Smooth muscle cell (in vitro differentiated cells): Measurements from ENCODE around the gene OSM. TPM values are rescaled to one million over a fixed set of nuclear protein-coding genes. Genes with fewer than 3 reads are reported as not detected.

Experiments used
- DNase-seq: peaks from one replicate; lab custom pipeline; 2025; ENCODE audit not compliant: unreplicated experiment; lab: John Stamatoyannopoulos, UW
- H2AFZ ChIP-seq: fragments of 200-600 bp; sonication (generic); 2 replicates; pipeline ENCODE4 v1.6.0; 2016; ENCODE audit warnings: antibody characterized with exemption, low read depth, mild to moderate bottlenecking
- H3F3A ChIP-seq: fragments of 200-600 bp; sonication (generic); 2 replicates; pipeline ENCODE4 v1.6.0; 2017; ENCODE audit warnings: antibody characterized with exemption, low read depth
- H3K27ac ChIP-seq: fragments of 200-600 bp; sonication (generic); 2 replicates; pipeline ENCODE4 v1.5.1; 2016; ENCODE audit warnings: low read depth, mild to moderate bottlenecking
- H3K27me3 ChIP-seq: fragments of 200-600 bp; sonication (generic); 2 replicates; pipeline ENCODE4 v1.6.1; 2016; ENCODE audit warnings: low read depth, mild to moderate bottlenecking
- H3K36me3 ChIP-seq: fragments of 200-600 bp; sonication (generic); 2 replicates; pipeline ENCODE4 v1.5.1; 2016; ENCODE audit warnings: low read depth
- H3K4me1 ChIP-seq: fragments of 200-600 bp; sonication (generic); 2 replicates; pipeline ENCODE4 v1.5.1; 2016; ENCODE audit warnings: low read depth
- H3K4me2 ChIP-seq: fragments of 200-600 bp; sonication (generic); 2 replicates; pipeline ENCODE4 v1.6.0; 2016; ENCODE audit warnings: mild to moderate bottlenecking
- H3K4me3 ChIP-seq: fragments of 200-600 bp; sonication (generic); 2 replicates; pipeline ENCODE4 v1.5.1; 2016; ENCODE audit warnings: mild to moderate bottlenecking
- H3K79me2 ChIP-seq: fragments of 200-600 bp; sonication (generic); 2 replicates; pipeline ENCODE4 v1.6.0; 2016; ENCODE audit warnings: low read depth, mild to moderate bottlenecking
- H3K9ac ChIP-seq: fragments of 200-600 bp; sonication (generic); 2 replicates; pipeline ENCODE4 v1.6.0; 2016; ENCODE audit warnings: low read depth
- H3K9me3 ChIP-seq: fragments of 200-600 bp; sonication (generic); replicated peaks from 2 replicates; pipeline ENCODE4 v1.5.1; 2016; ENCODE audit warnings: low read depth
- H4K20me1 ChIP-seq: fragments of 200-600 bp; sonication (generic); 2 replicates; pipeline ENCODE4 v1.6.0; 2016; ENCODE audit warnings: low read depth
- CTCF ChIP-seq: fragments of 200-600 bp; sonication (generic); IDR thresholded peaks from 2 replicates; pipeline ENCODE4 v1.5.1; 2017; ENCODE audit warnings: borderline replicate concordance, mild to moderate bottlenecking, antibody characterized with exemption; ENCODE audit not compliant: insufficient read depth, poor library complexity, severe bottlenecking
- WGBS: methylation state at CpG from one replicate; pipeline ENCODE4 v1.1.7; 2016; ENCODE audit warnings: low lambda C conversion rate; 5-methylcytosine and 5-hydroxymethylcytosine counted together
- polyA plus RNA-seq: library from polyadenylated mRNA; unstranded; fragments of >200 nt; fragmentation: Nextera tagmentation; extraction: Ambion mirVana; gene quantifications from 2 replicates; pipeline ENCODE4 v1.2.1, GENCODE V29; 2016
- total RNA-seq: library from RNA; depleted of rRNA; stranded (reverse); fragments of >200 nt; gene quantifications from 2 replicates; pipeline ENCODE4 v1.2.3, GENCODE V29; 2014

Gene OSM
- total and polyA plus RNA-seq, 2 experiments from 2014 or later, result 0.14 to 0.27 TPM

GRCh38 chr22:30305519-30305905, 38.9 kb upstream of the OSM start:
- Histone ChIP-seq H2AFZ (no peak overlapping the region), H3K27me3 (no peaks in the 10 kb centered on the region), H4K20me1 (peaks cover 100% of the 10 kb centered on the region), H3K4me1 (peaks cover under 1% of the 10 kb centered on the region), H3K79me2 (peaks cover 74% of the 10 kb centered on the region), H3K36me3 (no peaks in the 10 kb centered on the region), H3K9me3 (no peaks in the 10 kb centered on the region), H3K4me3 (no peak overlapping the region), H3F3A (peaks cover 24% of the 10 kb centered on the region), H3K4me2 (no peak overlapping the region), H3K9ac (no peak overlapping the region), H3K27ac (peak overlapping the region; percentile 10)
- WGBS, result 30% methylated on average over 4 of the region's 4 CpGs
- no peak for DNase-seq
- TF ChIP-seq CTCF, result no peak

- 79% methylated on average over 7 of the region's 7 CpGs for WGBS
- H3K4me2 ChIP-seq, result no peak overlapping the region
- no peak for DNase-seq
- H3K27me3 ChIP-seq, result no peaks in the 10 kb centered on the region
- H3K9me3 ChIP-seq, result no peaks in the 10 kb centered on the region
- H3K27ac ChIP-seq, result peak overlapping the region; percentile 23
- H3K36me3 ChIP-seq, result no peaks in the 10 kb centered on the region
- peaks cover 24% of the 10 kb centered on the region for H3F3A ChIP-seq
- H3K9ac ChIP-seq, result no peak overlapping the region
- no peak overlapping the region for H3K4me3 ChIP-seq
- H2AFZ ChIP-seq, result no peak overlapping the region
- TF ChIP-seq CTCF, result no peak
- no peaks in the 10 kb centered on the region for H3K4me1 ChIP-seq
- peaks cover 67% of the 10 kb centered on the region for H3K79me2 ChIP-seq
- peaks cover 100% of the 10 kb centered on the region for H4K20me1 ChIP-seq
Measured at GRCh38 chr22:30304495-30305244, 38.0 kb upstream of the OSM start.

GRCh38 chr22:30302810-30303138, 36.1 kb upstream of the OSM start:
- no peaks in the 10 kb centered on the region for H3K4me1 ChIP-seq
- no peak for DNase-seq
- peaks cover 100% of the 10 kb centered on the region for H4K20me1 ChIP-seq
- peak overlapping the region; percentile 17 for H3K4me2 ChIP-seq
- H3K9me3 ChIP-seq, result no peaks in the 10 kb centered on the region
- H3K27me3 ChIP-seq, result no peaks in the 10 kb centered on the region
- H3K9ac ChIP-seq, result no peak overlapping the region
- H3K27ac ChIP-seq, result peak overlapping the region; percentile 54
- no peak overlapping the region for H2AFZ ChIP-seq
- 86% methylated on average over 5 of the region's 5 CpGs for WGBS
- H3K79me2 ChIP-seq, result peaks cover 48% of the 10 kb centered on the region
- H3K36me3 ChIP-seq, result no peaks in the 10 kb centered on the region
- no peak for TF ChIP-seq CTCF
- H3F3A ChIP-seq, result peaks cover 19% of the 10 kb centered on the region
- no peak overlapping the region for H3K4me3 ChIP-seq
